ENCODE data around the gene BRME1. TPM values are rescaled to one million over a fixed set of nuclear protein-coding genes. Genes with fewer than 3 reads are reported as not detected.

The BRME1 gene
- total and polyA plus RNA-seq, 2 of the 13 experiments (the other 11 are each of a cell fraction or from before 2014, with no cell fraction given), result 0.74 to 1.5 TPM

DNA sequence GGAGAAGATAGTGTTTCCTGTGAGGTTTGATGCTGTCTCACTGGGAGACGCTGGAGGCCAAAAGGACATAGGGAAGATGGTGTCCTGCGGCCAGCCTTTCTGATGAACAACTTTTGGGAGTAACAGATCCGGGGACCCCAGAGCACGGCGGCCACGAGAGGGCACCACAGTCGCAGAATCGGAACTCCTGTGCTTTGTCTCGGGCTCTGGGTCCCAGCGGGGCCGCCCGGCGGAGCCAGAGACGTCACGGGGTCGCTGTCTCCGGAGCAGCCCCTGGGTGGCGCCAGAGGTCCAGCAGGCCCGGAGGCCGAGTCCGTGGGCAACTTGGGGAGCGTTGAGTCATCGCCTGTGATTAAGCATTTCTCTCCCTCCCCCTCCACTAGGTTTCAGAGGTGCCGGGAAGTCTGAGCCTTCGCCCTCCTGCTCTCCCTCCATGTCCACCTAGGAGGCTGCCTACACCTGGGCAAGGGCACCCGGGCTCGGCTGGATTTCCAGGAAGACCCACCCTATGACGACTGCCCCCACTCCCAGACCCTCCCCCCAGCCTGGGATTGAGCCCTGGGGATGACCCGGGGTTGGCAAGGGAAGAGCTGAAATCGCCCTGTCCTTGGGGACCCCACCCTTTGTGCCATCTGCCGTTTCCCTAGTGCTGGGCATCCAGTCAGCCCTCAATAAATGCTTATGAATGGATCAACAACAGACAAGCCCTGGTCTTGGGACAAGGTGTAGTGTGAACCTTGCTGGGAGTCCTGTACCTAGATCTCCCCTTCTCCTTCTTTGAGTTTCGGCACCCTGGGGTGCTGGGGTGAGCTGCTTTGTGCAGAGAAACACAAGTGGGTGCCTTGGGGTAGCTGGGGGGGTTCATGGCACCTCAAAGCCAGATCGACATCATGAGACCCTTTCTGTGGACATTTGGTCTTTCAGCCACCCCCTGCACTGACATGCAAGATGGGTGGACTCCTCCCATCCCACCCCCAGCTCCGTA is 25.6 kb downstream of the BRME1 start (continued):
- TF ChIP-seq, protein P1, sequence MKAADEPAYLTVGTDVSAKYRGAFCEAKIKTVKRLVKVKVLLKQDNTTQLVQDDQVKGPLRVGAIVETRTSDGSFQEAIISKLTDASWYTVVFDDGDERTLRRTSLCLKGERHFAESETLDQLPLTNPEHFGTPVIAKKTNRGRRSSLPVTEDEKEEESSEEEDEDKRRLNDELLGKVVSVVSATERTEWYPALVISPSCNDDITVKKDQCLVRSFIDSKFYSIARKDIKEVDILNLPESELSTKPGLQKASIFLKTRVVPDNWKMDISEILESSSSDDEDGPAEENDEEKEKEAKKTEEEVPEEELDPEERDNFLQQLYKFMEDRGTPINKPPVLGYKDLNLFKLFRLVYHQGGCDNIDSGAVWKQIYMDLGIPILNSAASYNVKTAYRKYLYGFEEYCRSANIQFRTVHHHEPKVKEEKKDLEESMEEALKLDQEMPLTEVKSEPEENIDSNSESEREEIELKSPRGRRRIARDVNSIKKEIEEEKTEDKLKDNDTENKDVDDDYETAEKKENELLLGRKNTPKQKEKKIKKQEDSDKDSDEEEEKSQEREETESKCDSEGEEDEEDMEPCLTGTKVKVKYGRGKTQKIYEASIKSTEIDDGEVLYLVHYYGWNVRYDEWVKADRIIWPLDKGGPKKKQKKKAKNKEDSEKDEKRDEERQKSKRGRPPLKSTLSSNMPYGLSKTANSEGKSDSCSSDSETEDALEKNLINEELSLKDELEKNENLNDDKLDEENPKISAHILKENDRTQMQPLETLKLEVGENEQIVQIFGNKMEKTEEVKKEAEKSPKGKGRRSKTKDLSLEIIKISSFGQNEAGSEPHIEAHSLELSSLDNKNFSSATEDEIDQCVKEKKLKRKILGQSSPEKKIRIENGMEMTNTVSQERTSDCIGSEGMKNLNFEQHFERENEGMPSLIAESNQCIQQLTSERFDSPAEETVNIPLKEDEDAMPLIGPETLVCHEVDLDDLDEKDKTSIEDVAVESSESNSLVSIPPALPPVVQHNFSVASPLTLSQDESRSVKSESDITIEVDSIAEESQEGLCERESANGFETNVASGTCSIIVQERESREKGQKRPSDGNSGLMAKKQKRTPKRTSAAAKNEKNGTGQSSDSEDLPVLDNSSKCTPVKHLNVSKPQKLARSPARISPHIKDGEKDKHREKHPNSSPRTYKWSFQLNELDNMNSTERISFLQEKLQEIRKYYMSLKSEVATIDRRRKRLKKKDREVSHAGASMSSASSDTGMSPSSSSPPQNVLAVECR (CRISPR knock-in tag; IDR thresholded peaks at IDR 0.05; ENCODE audit: borderline replicate concordance), result peak; percentile 70; the same call in 1 of the 2 replicates
- no peak for TF ChIP-seq ZNF839 (CRISPR knock-in tag; IDR thresholded peaks at IDR 0.05; ENCODE audit: borderline replicate concordance)
- TF ChIP-seq TP53 (CRISPR knock-in tag; conservative IDR thresholded peaks at IDR 0.05), result no peak
- peak; percentile 68 for TF ChIP-seq BCL6 (CRISPR knock-in tag; IDR thresholded peaks at IDR 0.05)
- 0 out of 2 replicates have a peak, but pooled peaks have one; percentile 51 for TF ChIP-seq ZNF780A (CRISPR knock-in tag; IDR thresholded peaks at IDR 0.05)
- TF ChIP-seq ZSCAN20 (CRISPR knock-in tag; IDR thresholded peaks at IDR 0.05; ENCODE audit: borderline replicate concordance), result no peak
- TF ChIP-seq ZNF776 (CRISPR knock-in tag; IDR thresholded peaks at IDR 0.05), result 0 out of 2 replicates have a peak, but pooled peaks have one; percentile 38
- no peak for TF ChIP-seq SRSF4 (IDR thresholded peaks at IDR 0.05; ENCODE audit: low read depth, low read length, poor library complexity, severe bottlenecking)
- TF ChIP-seq ZNF790 (CRISPR knock-in tag; IDR thresholded peaks at IDR 0.05; ENCODE audit: borderline replicate concordance), result no peak
- TF ChIP-seq, protein P2, sequence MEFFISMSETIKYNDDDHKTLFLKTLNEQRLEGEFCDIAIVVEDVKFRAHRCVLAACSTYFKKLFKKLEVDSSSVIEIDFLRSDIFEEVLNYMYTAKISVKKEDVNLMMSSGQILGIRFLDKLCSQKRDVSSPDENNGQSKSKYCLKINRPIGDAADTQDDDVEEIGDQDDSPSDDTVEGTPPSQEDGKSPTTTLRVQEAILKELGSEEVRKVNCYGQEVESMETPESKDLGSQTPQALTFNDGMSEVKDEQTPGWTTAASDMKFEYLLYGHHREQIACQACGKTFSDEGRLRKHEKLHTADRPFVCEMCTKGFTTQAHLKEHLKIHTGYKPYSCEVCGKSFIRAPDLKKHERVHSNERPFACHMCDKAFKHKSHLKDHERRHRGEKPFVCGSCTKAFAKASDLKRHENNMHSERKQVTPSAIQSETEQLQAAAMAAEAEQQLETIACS (CRISPR knock-in tag; IDR thresholded peaks at IDR 0.05), result no peak
- TF ChIP-seq, protein P3, sequence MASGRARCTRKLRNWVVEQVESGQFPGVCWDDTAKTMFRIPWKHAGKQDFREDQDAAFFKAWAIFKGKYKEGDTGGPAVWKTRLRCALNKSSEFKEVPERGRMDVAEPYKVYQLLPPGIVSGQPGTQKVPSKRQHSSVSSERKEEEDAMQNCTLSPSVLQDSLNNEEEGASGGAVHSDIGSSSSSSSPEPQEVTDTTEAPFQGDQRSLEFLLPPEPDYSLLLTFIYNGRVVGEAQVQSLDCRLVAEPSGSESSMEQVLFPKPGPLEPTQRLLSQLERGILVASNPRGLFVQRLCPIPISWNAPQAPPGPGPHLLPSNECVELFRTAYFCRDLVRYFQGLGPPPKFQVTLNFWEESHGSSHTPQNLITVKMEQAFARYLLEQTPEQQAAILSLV (CRISPR knock-in tag; IDR thresholded peaks at IDR 0.05; ENCODE audit: borderline replicate concordance), result no peak
- no peak for TF ChIP-seq SRF (IDR thresholded peaks at IDR 0.05; ENCODE audit: low read depth, low read length)
- TF ChIP-seq, protein P4, sequence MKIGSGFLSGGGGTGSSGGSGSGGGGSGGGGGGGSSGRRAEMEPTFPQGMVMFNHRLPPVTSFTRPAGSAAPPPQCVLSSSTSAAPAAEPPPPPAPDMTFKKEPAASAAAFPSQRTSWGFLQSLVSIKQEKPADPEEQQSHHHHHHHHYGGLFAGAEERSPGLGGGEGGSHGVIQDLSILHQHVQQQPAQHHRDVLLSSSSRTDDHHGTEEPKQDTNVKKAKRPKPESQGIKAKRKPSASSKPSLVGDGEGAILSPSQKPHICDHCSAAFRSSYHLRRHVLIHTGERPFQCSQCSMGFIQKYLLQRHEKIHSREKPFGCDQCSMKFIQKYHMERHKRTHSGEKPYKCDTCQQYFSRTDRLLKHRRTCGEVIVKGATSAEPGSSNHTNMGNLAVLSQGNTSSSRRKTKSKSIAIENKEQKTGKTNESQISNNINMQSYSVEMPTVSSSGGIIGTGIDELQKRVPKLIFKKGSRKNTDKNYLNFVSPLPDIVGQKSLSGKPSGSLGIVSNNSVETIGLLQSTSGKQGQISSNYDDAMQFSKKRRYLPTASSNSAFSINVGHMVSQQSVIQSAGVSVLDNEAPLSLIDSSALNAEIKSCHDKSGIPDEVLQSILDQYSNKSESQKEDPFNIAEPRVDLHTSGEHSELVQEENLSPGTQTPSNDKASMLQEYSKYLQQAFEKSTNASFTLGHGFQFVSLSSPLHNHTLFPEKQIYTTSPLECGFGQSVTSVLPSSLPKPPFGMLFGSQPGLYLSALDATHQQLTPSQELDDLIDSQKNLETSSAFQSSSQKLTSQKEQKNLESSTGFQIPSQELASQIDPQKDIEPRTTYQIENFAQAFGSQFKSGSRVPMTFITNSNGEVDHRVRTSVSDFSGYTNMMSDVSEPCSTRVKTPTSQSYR (CRISPR knock-in tag; IDR thresholded peaks at IDR 0.05; ENCODE audit: borderline replicate concordance), result peak; percentile 79; the same call in 1 of the 2 replicates
- TF ChIP-seq MAF1 (CRISPR knock-in tag; IDR thresholded peaks at IDR 0.05; ENCODE audit: borderline replicate concordance), result no peak
- 0 out of 2 replicates have a peak, but pooled peaks have one; percentile 30 for TF ChIP-seq SIN3A (IDR thresholded peaks at IDR 0.05; ENCODE audit: borderline replicate concordance, low read depth, low read length)
- TF ChIP-seq ZBTB8A (CRISPR knock-in tag; IDR thresholded peaks at IDR 0.05; ENCODE audit: borderline replicate concordance, low read depth), result no peak
- no peak for TF ChIP-seq GTF2F1 (IDR thresholded peaks at IDR 0.05; ENCODE audit: low read length)
- TF ChIP-seq NPAS2 (CRISPR knock-in tag; IDR thresholded peaks at IDR 0.05; ENCODE audit: borderline replicate concordance), result no peak
